H7 (cell line): ENCODE measurements around the gene ARID5B. TPM values are rescaled to one million over a fixed set of nuclear protein-coding genes. Genes with fewer than 3 reads are reported as not detected.

Source experiments
- DNase-seq: peaks from one replicate; pipeline ENCODE4 v3.0.0; 2012
- H3K27me3 ChIP-seq: 2 replicates; pipeline ENCODE4 v1.6.0; 2011; ENCODE audit warnings: mild to moderate bottlenecking, low read length; ENCODE audit not compliant: control insufficient read depth, insufficient read depth
- H3K36me3 ChIP-seq: replicated peaks from 2 replicates; pipeline ENCODE4 v1.5.1; 2011; ENCODE audit warnings: low read length; ENCODE audit not compliant: control insufficient read depth, insufficient read depth
- H3K4me3 ChIP-seq: 2 replicates; pipeline ENCODE4 v1.5.1; 2011; ENCODE audit warnings: low read depth, mild to moderate bottlenecking, control low read depth, low read length, moderate library complexity; ENCODE audit not compliant: insufficient read depth
- total RNA-seq: library from RNA; depleted of rRNA; stranded (reverse); fragments of >200 nt; shearing (Covaris generic); gene quantifications from 2 replicates; pipeline ENCODE4 v1.2.3, GENCODE V29; 2014

ARID5B gene
- total RNA-seq, 1 experiment from 2014 or later, result 1.4 TPM

DNA sequence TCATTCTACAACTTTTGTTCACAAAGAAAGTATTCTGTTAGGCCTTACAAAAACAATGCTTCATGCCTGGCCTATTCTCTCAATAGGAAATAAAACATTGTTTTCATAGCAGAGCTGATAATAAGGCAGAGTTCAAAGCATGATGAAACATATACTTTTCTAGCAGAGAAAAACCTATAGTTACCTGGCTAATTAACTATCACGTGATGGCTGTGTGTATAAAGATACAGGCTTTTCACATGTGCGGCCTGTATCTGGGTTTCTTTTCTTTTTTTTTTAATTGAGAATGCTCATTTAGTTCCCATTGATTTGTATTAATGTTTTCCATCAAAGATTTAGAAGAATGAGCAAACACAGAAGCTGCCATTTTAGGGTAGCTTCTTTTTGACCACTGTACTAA lies 51.7 kb downstream of the ARID5B start:
- Histone ChIP-seq H3K36me3 (no peaks in the 10 kb centered on the region), H3K4me3 (no peak overlapping the region), H3K27me3 (no peaks in the 10 kb centered on the region)
- no peak for DNase-seq

DNA sequence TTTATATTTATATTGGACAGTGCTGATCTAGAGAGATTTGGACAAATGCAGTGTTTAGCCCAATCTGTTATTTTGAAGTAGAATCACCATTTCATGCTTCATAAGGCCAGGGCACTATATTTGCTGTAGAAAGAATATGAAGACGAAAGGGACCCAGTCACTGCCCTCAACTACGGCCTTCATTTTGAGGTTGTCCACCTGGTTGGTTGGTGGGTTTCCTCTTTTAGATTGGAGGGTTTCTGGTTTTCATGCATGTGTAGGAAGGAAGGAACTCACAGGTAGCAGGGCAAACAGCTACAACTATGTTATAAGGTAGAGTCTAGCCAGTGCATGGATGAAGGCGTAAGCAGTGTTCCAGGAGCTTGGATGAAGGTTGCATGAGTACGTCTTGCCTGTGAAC lies 56.3 kb downstream of the ARID5B start:
- H3K36me3 ChIP-seq, result no peaks in the 10 kb centered on the region
- DNase-seq, result no peak
- no peak overlapping the region for H3K4me3 ChIP-seq
- no peaks in the 10 kb centered on the region for H3K27me3 ChIP-seq

DNA sequence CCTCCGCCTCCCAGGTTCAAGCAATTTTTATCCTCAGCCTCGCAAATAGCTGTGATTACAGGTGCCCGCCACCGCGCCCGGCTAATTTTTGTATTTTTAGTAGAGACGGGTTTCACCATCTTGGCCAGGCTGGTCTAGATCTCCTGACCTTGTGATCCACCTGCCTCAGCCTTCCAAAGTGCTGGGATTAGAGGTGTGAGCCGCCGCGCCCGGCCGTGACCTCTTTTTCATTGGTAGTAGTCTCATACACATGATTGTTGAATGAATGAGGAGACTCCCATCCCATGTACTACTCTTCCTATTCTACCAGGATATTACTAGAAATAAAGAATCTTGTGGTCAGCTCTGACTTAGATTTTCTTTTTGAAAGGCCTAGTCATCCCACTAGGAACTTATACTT lies 56.8 kb downstream of the ARID5B start:
- DNase-seq, result no peak
- Histone ChIP-seq H3K27me3 (no peaks in the 10 kb centered on the region), H3K36me3 (no peaks in the 10 kb centered on the region), H3K4me3 (no peak overlapping the region)

DNA sequence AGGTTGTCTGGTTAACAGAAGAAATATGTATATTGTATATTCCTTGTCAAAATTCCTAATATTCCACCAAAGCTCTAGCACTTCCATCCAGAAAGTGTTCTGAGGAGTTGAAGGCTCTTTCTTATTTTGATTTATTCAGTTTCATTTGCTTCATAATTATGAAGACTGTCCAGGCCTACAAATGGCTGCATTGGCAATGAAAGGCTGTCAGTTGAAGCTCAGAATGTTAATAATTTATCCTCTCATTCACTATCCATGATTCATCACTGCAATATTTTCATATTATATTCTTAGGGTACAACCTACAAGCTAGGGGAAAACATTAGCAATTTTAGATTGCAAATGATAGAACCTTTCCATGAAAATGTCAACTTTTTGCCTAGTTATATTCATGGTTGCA lies 57.3 kb downstream of the ARID5B start:
- Histone ChIP-seq H3K27me3 (no peaks in the 10 kb centered on the region), H3K4me3 (no peak overlapping the region)
- no peak for DNase-seq

DNA sequence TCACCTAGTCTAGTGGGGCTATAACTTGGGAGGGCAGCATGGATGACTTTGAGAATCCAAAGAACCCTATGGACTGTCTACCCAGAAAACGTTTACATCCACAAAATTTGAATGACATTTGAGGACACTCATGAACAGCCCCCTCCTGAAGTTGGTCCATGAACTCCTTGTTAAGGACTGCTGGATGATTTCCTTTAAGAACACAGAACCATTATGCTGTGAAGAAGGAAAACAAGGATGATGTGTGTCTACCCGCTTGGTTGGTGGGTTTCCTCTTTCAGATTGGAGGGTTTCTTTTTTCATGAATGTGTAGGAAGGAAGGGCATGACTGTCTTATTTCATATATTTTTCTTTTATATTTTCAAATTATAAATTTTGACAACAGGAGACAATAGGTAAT lies 58.3 kb downstream of the ARID5B start:
- Histone ChIP-seq H3K36me3 (no peaks in the 10 kb centered on the region), H3K4me3 (no peak overlapping the region), H3K27me3 (no peaks in the 10 kb centered on the region)
- DNase-seq, result no peak

More for the DNA sequence above, 57.3 kb downstream of the ARID5B start:
- H3K36me3 ChIP-seq, result no peaks in the 10 kb centered on the region

DNA sequence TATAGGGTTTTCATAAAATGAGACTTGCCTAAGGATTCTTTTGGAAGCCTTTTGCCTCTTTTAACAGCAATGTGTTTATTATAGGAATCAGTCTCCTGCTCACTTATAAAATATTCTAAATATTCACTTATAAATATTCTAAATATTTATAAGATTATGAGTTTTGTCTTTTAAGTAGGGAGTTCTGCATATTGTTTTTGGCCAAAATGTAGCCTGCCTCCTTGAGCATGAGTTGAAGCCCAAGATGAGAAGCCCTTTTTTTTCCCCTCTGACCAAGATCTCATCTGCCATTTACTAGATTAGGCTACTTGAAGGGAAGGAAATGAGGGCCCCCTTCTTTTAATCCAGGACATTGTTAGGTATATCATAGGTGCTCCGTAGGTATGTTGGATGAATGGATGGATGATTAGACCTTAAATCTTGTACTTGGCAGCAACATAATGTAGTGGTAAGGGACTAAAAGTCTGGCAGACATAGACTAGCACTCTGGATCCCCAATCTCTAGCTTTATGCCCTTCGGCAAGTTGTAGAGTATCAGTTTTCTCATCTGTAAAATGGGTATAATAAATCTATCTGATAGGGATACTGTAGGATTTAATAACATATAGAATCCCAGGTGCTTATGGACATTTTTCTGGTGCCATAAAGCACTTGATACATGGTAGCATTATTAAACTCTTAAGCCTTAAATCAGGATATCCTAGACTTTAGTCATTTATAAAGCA lies 59.1 kb downstream of the ARID5B start:
- no peak for DNase-seq
- H3K4me3 ChIP-seq, result no peak overlapping the region
- no peaks in the 10 kb centered on the region for H3K27me3 ChIP-seq
- no peaks in the 10 kb centered on the region for H3K36me3 ChIP-seq

DNA sequence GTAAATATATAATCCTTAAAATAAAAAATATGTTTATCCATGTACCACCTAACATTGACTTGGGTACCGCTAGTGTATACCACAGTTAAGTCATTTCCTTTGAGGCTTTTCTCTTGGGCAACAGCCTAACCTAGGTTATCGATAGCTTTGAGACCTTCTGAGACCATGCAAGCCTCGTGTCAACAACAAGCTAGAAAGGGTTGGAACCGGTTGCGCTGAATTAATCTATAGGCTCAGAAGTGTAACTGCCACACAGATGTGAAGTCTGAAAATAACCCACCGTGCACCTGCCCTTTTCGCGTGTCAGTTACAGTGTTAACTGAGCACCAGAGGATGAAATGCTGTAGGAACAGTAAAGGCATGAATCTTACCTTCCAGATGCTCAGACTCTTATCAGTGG lies 59.8 kb downstream of the ARID5B start:
- H3K27me3 ChIP-seq, result no peaks in the 10 kb centered on the region
- H3K36me3 ChIP-seq, result no peaks in the 10 kb centered on the region
- no peak for DNase-seq
- no peak overlapping the region for H3K4me3 ChIP-seq

DNA sequence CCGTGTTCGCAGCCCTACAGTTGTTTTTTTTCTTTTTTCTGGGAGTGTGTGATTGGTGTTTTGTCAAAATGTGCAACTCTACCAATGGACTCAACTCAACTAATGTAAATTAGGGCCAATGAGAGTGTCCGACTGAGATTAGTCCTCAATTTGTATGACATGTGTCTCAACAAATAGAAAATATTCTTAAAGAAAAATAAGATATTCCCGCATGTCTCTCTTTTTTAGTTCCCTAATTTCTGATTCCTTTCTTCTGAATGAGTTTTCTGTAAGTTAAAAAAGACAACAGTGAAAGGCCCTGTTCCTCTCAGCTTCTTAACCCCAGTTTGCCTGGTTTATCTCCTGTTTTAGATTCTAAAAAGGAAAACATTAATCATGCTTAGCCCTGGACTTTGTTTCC lies 61.5 kb downstream of the ARID5B start:
- DNase-seq, result no peak

DNA sequence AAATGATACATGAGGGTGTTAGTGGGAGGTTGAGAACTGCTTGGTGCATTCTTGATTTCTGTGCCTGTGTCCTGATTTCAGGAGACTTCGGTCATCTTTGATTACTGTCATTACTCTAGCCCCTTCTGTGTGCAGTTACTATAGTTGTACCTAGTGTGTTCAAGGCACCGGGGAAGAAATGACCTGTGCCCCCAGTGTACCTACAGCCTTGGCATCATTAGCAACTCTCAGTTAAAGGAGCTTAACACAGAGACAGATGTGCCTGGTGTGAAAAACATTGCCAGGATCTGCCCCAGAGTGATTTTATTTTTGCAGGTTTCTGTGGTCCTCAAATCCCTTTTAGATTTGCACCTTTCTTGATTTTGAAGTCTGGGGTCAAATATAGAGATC lies 62.2 kb downstream of the ARID5B start:
- no peaks in the 10 kb centered on the region for H3K36me3 ChIP-seq
- H3K4me3 ChIP-seq, result no peak overlapping the region
- H3K27me3 ChIP-seq, result no peaks in the 10 kb centered on the region
- DNase-seq, result no peak

More for the DNA sequence above, 61.5 kb downstream of the ARID5B start:
- H3K27me3 ChIP-seq, result no peaks in the 10 kb centered on the region
- no peaks in the 10 kb centered on the region for H3K36me3 ChIP-seq
- H3K4me3 ChIP-seq, result no peak overlapping the region

DNA sequence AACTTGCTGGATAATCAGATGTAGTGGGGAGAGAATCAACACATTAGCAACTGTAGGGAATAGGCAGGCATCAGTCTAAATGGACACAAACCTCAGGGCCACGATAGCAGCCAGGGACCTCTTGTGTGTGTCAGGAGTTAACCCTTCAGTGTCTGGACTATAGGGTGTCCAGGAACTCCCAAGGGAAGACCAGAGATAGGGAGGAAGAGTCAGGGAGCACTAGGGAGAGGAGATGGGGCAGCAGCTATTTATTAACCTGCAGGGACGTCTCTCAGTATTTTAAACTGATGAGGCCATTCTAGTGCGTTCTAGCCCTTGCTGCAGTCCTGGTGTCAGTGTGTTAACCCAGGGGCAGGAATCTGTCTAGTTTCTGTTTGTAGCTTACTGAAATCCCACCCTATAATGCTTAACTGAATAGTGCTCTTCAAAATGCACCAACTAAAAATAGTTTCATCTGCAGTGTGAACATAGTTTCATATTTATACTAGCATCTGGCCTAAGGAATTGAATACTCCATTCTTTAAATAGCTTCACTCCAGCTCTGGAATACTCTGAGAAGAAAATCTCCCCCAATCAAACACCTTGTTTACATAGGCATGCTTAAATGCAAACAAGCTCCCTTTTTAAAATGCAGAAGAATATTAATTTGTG lies 62.7 kb downstream of the ARID5B start:
- Histone ChIP-seq H3K27me3 (no peaks in the 10 kb centered on the region), H3K36me3 (no peaks in the 10 kb centered on the region), H3K4me3 (no peak overlapping the region)
- DNase-seq, result no peak

DNA sequence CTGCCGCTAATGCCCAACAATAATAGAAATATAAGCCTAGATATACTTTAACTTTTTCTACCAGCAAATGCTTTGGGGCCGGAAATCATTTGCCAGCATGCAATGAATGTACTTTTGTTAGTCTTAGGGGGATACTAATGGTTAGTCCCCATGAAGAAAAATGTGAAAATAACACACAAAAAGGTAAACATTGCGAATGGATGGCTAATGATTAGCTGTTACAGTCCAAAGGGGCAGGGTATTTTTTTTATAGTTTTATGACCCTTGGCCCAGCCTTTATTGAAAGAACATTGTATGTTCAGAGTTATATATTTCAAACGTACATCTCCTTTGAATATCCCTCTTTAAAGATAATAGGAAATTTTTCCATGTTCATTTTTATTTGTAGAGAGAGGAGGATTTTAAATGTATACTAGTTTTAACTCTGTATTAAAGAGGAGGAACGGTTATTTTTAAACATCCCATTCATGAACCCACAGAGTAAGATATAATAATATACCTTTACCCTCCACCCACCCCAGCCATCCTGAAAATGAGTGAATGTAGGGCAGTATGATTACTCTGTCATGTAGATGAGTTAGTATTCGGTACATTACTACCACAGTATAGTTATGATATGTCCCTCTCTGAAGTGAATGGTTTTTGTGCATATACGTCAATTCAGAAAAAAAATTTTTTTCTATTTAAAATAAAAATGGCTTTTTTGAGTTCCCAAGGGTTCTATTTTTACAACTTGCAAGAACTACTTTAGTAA lies 63.6 kb downstream of the ARID5B start:
- Histone ChIP-seq H3K27me3 (no peaks in the 10 kb centered on the region), H3K36me3 (no peaks in the 10 kb centered on the region), H3K4me3 (no peak overlapping the region)
- DNase-seq, result no peak

DNA sequence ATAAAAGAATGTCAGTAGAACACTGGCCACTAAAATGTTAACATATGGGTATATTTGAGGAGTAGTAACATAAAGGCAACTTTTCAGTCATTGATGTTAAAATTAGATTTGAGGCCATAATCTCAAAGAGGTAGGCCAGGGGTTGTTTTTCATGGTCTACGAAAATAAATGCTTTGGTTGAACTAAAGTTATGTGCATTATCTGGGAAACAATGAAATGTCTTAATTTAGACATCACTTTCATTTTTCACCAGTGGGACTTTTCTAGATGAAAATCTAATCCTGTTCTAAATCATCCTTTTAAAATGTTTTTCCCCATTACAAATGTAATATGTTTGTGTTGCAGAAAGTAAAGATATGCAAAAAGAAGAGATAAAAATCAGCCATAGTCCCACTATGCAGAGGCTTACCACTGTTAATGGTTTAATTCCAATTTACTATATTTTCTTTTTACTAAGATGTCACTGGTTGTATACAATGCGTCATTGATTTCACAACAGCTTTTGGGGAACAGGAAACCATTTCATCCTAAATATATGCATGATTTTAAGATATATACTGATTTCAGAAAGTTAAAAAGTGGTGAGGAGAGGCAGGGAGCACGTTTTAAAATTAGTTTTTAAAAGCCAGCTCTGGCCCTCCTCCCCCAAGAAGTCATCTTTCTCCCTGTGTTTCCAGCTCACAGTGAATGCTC lies 64.3 kb downstream of the ARID5B start:
- H3K27me3 ChIP-seq, result no peaks in the 10 kb centered on the region
- H3K4me3 ChIP-seq, result no peak overlapping the region
- no peaks in the 10 kb centered on the region for H3K36me3 ChIP-seq
- DNase-seq, result no peak

DNA sequence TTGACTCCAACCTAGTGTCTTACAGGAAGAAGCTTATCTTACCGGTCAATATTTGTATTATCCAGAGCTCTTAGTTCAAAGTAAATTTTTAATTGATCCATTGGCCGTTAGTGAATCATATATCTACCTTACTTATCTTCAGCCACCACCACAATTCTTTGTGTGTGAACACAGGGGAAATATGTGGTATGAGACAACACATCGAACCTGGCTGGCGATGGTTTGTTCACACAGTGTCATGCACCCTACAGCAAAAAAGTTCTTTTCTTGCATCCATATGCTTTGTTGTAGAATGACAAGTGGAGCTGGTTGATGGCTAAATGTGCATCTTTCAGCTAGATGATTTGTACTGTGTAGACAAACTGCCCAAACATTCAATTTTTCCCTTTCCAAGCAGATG lies 65.8 kb downstream of the ARID5B start:
- DNase-seq, result no peak
- H3K27me3 ChIP-seq, result no peaks in the 10 kb centered on the region
- no peaks in the 10 kb centered on the region for H3K36me3 ChIP-seq
- no peak overlapping the region for H3K4me3 ChIP-seq

DNA sequence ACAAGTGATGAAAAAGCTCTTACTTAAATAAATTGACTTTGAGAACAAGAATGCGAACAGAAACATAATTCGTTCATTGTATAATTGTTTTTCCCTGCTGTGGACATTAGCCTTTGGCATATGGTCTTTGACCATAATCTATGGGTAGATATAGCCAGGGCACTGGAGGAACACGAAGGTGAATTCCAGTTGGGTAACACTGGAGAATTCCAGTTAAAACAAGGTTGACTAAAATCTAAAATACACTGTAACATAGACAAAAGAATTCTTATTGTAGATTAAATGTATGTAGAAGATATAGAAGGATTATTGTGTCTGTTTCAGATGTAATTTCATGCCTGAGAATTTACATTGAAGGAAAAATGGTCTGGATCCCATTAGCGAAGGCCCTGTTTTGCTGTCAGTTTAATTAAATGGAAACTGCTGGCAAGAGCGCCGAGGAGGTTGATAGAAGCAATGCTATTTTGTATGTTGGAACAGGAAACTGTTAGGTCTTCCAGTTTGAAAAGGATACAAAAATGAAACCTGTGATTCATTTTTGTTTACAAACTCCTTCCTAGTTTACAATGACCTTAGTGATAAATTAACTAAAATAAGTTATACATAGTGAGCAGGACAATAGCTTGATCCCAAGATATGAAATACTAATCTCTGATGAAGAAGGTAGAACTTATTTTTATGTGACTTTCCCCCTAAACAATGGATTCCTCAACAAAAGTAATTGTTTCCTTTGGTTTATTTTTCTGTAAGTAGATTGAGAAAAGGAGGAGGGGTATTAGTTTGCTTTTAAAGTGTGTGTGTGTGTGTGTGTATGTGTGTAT lies 68.9 kb downstream of the ARID5B start:
- DNase-seq, result no peak
- H3K36me3 ChIP-seq, result no peaks in the 10 kb centered on the region
- no peak overlapping the region for H3K4me3 ChIP-seq
- no peaks in the 10 kb centered on the region for H3K27me3 ChIP-seq
